Measurements from ENCODE around the gene ACSF3.

ACSF3 gene

DNA sequence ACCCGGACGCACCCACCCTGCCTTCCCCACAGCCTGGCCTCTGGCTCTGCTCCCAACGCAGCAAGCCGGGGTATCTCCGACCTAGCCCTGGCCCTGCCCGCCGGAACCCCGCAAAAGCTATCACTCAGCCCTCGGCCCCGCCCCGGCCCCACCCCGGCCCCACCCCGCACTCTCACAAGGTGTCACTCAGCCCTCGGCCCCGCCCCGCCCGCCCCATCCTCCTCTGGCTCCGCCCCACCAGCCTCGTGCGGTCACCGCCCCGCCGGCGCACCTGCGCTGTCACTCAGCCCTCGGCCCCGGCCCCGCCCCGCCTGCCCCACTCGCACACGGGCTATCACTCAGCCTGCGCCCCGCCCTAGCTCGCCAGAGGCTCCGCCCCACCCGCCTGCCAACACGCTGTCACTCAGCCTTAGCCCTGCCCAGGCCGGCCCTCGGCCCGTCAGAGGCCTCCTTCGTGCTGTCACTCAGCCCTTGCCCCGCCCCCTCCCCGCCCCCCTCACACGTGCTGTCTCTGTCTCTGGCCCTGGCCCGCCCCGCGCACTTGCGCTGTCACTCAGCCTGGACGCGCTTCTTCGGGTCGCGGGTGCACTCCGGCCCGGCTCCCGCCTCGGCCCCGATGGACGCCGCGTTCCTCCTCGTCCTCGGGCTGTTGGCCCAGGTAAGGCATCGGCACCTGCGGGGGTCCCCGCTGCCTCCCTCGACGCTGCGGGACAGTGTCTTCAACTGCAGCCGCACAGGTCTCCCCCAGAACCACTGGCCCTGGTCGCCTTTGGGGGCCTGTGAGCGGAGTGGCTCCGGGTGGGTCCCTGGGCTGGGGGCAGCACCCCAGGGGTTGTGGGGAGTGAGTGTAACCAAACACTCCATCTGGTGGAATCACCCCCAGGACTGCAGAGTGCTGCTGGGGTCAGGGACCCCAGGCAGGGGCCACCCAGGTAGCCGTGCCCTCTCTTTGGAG lies 77.8 kb downstream of the ACSF3 start, which contains the start of gene CDH15:
TSS of gene CDH15 (plus strand) at position 533 of the 955 bp plus-strand sequence. CDS start at position 617, 84 bp downstream.
- TF ChIP-seq, protein P1, sequence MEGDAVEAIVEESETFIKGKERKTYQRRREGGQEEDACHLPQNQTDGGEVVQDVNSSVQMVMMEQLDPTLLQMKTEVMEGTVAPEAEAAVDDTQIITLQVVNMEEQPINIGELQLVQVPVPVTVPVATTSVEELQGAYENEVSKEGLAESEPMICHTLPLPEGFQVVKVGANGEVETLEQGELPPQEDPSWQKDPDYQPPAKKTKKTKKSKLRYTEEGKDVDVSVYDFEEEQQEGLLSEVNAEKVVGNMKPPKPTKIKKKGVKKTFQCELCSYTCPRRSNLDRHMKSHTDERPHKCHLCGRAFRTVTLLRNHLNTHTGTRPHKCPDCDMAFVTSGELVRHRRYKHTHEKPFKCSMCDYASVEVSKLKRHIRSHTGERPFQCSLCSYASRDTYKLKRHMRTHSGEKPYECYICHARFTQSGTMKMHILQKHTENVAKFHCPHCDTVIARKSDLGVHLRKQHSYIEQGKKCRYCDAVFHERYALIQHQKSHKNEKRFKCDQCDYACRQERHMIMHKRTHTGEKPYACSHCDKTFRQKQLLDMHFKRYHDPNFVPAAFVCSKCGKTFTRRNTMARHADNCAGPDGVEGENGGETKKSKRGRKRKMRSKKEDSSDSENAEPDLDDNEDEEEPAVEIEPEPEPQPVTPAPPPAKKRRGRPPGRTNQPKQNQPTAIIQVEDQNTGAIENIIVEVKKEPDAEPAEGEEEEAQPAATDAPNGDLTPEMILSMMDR (IDR thresholded peaks at IDR 0.05), result no peak

DNA sequence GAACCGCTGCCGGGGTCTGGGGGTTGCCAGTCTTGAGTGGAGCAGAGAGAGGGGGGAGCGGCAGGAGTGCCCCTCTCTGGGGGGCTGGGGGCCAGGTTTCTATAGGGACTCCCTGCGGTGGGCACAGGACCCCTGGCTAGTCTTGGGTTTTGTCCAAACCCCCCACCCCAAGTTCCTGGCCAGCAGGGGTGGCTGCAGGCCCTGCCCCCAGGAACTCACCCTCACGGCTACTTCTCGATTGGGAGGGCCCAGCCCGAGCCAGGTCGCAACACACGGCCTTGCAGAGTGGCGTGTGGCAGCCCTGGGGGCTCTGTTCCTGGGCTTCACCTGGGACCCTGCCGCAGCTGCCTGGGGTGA lies 78.5 kb downstream of the ACSF3 start:
- TF ChIP-seq, protein P1 (IDR thresholded peaks at IDR 0.05), result no peak

DNA sequence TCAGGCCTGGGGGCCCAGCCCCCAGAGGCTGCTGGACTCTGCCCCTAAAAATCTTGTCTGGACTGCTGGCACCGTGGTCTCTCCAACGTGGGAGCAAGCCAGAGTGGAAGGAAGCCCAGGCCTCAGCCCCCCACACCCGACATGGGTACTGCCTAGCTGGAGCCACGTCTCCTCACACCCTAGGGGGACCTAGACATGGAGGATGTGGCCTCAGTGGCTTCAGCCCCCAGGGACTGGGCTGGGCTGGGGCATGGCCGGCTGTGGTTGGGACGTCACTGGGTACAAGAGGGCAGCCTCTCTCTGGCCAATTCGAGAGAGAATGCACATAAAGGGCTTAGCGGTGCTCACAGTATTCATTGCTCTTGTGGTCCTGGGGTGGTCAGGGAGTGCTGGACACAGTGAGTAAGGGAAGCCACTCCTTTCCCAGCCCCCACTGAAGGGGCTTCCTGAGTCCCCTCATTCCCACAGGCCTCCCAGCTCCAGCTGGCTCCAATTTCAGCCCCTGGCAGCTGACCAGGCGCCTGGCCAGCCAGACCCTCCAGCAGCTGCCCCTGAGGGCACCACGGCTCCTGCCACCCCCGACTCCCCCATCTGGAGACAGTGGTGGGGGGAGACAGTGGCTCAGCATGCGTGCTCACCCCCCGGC lies 79.0 kb downstream of the ACSF3 start:
- TF ChIP-seq, protein P1 (IDR thresholded peaks at IDR 0.05), result no peak

DNA sequence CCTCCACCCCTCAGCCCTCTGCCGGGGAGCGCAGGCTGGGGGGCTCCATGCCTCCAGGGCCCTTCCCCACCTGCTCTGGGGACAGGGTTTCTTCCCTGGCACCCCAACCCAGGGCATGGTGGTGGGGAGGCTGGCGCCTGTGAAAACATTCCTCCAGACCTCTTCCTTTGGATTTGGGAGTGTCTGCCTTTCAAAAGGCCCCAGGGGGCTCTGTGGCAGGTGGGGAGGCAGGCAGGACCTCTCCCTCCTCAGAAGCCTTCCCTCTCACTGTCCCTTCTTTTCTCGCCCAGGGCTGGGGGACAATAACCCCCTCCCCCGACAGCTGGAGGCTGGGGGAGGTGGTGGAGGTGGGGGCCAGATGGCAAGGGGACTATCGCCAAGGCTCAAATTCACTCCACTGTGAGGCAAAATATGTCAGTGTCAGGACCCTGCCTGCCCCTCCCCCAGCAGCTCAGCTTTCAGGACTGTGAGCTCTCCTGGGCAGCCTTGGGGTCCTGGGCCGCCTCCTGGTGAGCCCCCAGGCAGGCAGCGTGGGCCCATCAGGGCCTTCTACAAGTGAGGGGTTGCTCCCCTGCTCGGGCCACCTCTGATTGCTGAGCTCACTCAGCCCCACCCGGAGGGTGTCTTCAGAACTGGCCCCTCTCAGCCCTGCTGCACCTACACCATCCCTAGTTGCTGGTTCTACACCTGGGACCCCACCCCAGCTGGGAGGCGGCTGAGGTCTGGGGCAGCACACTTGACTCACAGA lies 79.7 kb downstream of the ACSF3 start:
- TF ChIP-seq, protein P1 (IDR thresholded peaks at IDR 0.05), result no peak

DNA sequence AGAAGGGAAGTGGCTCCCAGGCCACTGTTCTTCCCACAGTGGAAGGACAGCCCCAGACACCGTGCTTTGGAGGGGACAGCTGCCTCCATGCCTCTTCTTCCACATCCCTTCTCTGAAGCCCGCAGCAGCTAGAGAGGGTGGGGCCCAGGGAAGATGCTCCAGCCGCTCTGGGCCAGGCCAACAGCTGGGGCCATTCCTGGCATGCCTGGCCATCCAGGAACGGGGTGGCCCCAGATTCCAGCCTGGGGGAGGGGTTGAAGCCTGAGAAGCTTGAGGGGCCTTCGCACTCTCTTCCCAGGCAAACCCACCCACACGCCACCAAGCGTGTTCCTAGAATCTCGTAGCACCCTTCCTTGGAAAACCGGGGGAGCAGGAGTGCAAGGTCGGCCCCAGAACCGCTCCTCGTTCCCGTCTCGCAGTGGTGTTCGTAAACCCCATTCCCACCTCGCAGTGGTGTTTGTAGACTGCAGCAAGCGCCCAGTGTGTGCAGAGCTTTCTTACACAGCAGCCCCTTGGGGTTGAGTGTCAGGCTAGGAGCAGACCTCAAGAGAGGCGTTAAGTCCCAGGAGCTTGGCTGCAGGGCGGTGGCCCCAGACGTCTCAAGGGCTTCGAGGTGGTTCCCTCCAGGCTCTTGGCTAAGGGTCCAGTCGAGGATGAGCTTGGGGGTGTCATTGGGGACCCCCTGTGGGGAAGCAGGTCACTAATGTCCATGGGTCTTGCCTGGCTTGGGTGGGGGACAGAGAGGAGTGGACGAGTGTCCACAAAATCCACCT lies 80.6 kb downstream of the ACSF3 start:
- TF ChIP-seq, protein P1 (IDR thresholded peaks at IDR 0.05), result no peak

DNA sequence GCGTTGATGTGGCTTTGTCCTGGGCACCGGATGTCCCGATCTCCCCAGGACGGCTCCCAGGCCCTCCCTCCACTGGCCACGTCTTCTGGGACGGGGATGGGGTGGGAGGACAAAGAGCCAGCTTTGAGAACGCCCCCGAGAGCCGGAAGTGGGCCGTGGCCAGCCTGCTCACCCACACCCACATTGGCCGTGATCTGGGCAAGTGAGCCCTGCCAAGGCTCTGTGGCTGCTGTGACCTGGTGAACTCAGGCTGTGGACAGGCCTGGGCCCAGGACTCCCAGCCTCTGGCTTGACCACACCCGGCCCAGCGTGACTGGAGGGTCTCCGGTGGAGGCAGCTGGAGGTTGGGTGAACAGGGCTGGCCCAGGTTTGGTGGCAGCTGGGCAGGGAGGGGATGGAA lies 81.2 kb downstream of the ACSF3 start:
- TF ChIP-seq, protein P1 (IDR thresholded peaks at IDR 0.05), result no peak

Data from LNCAP (cell line).